Stimulated activated CD4-positive, alpha-beta T cell treated with anti-CD3 and anti-CD28 coated beads, Interleukin-1b, Interleukin-23, amount 100 ng/mL, for 48 hours (primary cell): Measurements from ENCODE around the gene NMUR1.

Experiments
- DNase-seq: peaks from one replicate; pipeline ENCODE4 v3.0.0-alpha.2; 2020

The NMUR1 gene

GRCh38 chr2:231483398-231484329 is 46.6 kb downstream of the NMUR1 start:
- peak; percentile 43 for DNase-seq

DNA sequence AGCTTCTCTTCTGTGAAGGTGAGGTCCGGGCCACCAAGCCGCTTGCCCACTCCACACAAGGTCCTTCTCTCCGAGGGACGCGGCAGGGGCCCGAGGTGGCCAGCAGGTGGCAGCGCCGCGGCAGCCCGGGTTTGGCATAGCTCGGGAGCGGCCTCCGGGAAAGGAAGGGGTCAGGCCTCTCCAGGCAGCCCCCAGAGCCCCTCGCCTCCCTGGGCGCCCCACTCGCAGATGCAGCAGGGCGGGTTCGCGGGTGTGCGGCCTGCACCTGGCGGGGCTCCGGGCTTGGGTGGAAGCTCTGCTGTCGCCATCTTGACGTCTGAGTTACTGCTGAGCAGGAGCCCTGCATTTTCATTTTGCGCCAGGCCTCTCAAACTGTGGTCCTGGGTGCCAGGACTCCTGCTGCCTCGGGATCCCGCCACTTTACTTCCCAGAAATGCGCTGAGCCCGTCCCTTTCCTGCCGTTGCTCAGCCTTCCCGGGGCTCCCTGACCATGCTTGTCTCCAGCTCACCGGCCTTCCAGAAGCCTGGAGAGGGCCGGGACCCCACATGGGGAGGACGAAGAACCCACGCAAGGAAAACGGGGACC is 47.3 kb downstream of the NMUR1 start:
- peak; percentile 73 for DNase-seq

DNA sequence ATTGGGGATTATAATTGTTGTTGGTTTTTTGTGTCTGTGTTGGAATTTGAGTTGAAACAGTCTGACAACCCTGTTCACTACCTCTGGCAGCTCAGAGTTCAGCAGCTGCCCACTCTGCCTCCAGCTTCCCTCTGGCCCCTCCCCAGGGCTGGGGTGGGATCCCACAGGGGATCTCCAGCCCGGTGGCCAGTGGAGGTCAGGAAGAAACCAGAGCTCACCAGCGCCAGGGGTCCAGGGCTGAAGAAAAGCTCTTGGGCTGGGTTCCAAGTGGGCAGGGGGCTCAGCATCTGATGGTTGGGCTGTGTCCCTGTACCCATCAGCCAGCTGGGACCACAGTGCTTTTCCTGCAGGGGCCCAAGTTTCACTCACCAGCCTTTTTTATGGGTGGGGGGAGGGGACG is 49.5 kb downstream of the NMUR1 start:
- no peak for DNase-seq

DNA sequence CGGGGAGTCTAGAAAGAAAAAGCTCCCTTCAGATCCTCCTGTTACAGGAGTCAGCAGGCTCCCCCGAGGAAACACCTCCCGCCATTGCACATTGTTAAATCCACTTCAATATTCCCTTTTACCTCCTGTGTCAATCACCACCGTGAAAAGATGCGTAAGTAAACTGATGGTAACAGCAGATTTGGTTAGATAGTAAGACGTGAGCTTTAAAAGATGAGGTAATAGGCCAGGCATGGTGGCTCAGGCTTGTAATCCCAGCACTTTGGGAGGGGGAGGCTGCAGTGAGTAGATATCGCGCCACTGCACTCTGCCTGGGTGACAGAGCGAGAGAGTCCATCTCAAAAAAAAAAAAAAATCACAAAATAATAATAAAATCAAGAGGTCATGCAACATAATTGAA is 50.8 kb downstream of the NMUR1 start:
- no peak for DNase-seq

DNA sequence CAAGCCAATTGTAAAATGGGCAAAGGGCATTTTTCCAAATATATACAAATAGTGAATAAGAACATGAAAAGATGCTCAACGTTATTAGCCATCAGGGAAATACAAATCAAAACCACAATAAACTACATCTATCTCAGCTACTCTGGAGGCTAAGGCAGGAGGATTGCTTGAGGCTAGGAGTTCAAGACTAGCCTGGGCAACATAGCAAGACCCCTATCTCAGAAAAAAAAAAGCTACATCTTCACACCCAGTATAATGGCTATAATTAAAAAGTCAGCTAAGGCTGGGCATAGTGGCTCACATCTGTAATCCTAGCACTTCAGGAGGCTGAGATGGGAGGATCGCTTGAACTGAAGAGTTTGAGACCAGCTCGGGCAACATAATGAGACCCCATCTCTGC is 53.3 kb downstream of the NMUR1 start:
- DNase-seq: no peak

DNA sequence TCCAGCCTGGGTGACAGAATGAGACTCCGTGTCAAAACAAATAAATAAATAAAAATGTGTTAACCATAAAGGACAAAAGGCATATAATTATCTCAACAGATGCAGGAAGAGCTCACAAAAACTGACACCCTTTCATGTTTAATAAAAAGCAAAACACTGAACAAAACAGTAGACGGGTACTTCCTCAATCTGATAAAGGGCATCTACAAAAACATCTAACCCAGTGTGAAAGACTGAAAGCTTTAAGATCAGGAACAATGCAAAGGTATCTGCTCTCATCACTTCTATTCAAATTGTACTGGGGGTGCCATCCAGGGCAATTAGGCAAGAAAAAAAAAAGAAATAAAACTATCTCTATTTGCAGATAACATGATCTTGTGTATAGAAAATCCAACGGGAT is 54.3 kb downstream of the NMUR1 start:
- no peak for DNase-seq
